ACC112 (cell line): ENCODE results near the gene RUNDC3A.

Experiments
- H2AFZ ChIP-seq: fragments of 200-600 bp; sonication (generic); one replicate; pipeline ENCODE4 v1.6.0; 2017; ENCODE audit warnings: antibody characterized with exemption, low read length; ENCODE audit not compliant: unreplicated experiment
- H3K27ac ChIP-seq: fragments of 200-600 bp; sonication (generic); 2 replicates; pipeline ENCODE4 v1.5.1; 2014; ENCODE audit warnings: low read depth, mild to moderate bottlenecking, antibody characterized with exemption, low read length, moderate library complexity
- H3K27me3 ChIP-seq: fragments of 200-600 bp; sonication (generic); 2 replicates; pipeline ENCODE4 v1.6.1; 2014; ENCODE audit warnings: mild to moderate bottlenecking, antibody characterized with exemption, low read length, moderate library complexity, mixed read lengths; ENCODE audit not compliant: insufficient read depth
- H3K36me3 ChIP-seq: fragments of 200-600 bp; sonication (generic); 2 replicates; pipeline ENCODE4 v1.6.1; 2016; ENCODE audit warnings: mild to moderate bottlenecking, antibody characterized with exemption, low read length, moderate library complexity, mixed read lengths; ENCODE audit not compliant: insufficient read depth
- H3K4me1 ChIP-seq: fragments of 200-600 bp; sonication (generic); one replicate; pipeline ENCODE4 v1.6.1; 2016; ENCODE audit warnings: low read length, mixed read lengths; ENCODE audit not compliant: insufficient read depth, unreplicated experiment, control insufficient read depth
- H3K4me3 ChIP-seq: fragments of 200-600 bp; sonication (generic); 2 replicates; pipeline ENCODE4 v1.5.1; 2014; ENCODE audit warnings: mild to moderate bottlenecking, low read depth, low read length
- H3K79me2 ChIP-seq: fragments of 200-600 bp; sonication (generic); one replicate; pipeline ENCODE4 v1.6.0; 2016; ENCODE audit warnings: low read length; ENCODE audit not compliant: control insufficient read depth, unreplicated experiment, insufficient read depth

The RUNDC3A gene

DNA sequence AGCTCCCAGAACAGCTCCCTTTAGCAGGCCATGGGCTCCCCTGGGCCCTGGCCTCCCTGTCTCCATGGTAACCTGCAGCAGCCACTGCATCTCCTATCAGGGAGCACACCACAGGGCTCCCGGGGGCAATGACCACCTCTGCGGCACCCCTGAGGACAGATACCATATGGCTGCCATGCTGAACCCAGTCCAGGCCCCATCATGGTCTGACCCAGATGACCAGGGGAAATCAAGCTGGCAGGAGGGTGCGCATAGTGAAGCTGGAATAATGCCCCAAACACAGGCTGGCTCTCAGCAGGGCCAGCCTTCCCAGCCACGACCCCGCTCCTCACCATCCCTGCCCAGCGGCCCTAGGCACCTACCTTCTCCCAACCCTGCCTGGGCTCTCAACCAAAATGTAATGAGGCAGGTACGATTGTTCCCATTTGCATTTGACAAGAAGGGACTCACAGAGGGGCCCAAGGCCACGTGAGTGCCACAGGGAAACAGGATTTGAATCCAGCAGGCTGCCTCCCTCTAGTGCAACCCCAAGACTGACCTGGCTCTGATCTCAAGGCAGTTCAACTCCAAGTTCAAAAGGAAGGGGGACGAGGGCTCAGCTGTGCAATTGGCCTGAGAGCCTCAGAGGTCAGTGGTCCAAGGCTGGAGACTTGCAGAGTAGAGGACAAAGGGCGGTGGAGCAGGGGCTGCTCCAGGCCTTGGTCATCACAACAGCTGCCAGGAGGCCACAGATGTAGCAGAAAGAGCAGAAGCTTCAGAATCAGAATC, 2.4 kb downstream of the RUNDC3A start:
- no peak overlapping the region for H3K27ac ChIP-seq
- H2AFZ ChIP-seq = no peak overlapping the region
- H3K79me2 ChIP-seq = no peaks in the 10 kb centered on the region
- no peak overlapping the region for H3K4me3 ChIP-seq
- H3K36me3 ChIP-seq = no peaks in the 10 kb centered on the region
- H3K4me1 ChIP-seq = peaks cover 7% of the 10 kb centered on the region
- H3K27me3 ChIP-seq = peaks cover 37% of the 10 kb centered on the region

DNA sequence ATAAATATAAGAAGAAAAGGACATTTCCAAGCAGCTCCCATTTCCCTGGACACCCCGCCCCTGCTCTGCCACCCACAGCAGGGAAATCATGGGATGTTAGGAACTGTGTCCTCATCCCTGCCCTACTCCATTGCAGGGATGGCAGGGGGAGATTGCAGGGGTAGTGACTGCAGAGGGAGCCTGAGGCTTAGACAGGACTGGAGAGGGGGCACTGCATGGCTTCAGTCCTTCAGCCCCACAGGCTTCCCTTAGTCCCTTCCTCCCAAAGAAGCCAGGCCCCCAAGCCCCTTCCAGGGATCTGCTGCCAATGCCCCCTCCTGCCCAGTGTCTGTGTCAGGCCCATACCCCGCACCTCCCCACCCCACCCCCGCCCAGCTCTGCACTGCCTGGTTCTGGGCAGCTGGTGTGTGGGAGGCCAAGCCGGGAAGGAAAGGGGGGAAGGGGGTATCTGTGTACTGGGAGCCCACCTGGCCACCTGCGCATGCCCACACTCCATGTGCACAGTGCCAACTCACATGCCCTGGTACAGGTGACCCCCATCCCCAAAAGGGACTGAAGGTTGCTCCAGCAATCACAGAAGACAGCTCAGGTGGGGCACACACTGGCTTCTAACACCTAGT, 3.3 kb downstream of the RUNDC3A start:
- Histone ChIP-seq H3K4me1 (peaks cover 7% of the 10 kb centered on the region), H3K27me3 (peaks cover 39% of the 10 kb centered on the region), H3K27ac (no peak overlapping the region), H3K36me3 (no peaks in the 10 kb centered on the region), H2AFZ (no peak overlapping the region), H3K79me2 (no peaks in the 10 kb centered on the region), H3K4me3 (no peak overlapping the region)

DNA sequence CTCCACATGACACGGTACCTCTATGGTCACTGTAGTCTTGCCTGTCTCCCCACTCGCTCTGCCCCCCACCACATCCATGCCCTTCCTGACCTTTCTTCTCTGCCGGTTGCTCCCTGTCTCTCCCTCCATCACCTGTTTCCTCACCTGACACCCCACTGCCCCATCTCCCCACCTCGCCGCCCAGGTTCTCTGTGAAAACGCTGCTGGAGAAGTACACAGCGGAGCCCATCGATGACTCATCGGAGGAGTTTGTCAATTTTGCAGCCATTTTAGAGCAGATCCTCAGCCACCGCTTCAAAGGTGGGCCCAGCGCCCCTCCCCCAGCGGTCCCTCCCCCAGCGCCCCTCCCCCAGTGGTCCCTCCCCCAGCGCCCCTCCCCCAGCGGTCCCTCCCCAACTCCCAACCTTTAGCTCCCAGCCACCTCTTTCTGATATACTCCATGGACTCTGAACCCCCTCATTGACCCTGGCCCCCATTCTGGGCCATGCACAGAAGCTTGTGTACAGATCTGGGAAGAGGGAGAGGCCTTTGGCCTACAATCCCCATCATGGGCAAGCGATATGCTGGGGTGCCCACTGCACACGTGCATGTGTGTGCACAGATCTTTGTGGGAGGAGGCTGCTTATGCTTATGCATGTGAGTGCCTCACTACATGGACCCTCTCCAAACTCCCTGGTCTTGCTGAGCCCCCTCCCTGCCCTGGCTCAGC, 4.1 kb downstream of the RUNDC3A start:
- no peak overlapping the region for H2AFZ ChIP-seq
- peaks cover 7% of the 10 kb centered on the region for H3K4me1 ChIP-seq
- no peak overlapping the region for H3K27ac ChIP-seq
- H3K27me3 ChIP-seq = peaks cover 39% of the 10 kb centered on the region
- H3K36me3 ChIP-seq = no peaks in the 10 kb centered on the region
- no peak overlapping the region for H3K4me3 ChIP-seq
- H3K79me2 ChIP-seq = no peaks in the 10 kb centered on the region

DNA sequence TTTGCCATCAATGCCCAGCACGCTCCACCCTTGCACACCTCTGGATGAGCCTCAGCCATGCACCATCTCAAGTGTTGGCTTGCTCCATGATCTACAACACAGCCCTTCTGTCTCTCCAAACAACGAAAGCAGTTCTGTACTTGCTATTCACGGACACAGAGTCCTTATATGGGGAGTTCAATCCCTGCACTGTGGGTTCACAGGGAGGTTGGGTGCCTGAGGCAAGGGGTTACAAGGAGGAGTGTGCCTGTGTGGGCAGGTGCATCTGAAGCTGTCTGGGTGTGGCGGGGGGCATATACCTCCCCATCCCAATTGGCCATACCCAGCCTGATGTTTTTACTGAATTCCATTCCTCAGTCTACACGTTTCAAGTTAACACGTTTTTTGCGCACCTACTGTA, 5.6 kb downstream of the RUNDC3A start:
- no peak overlapping the region for H3K27ac ChIP-seq
- H3K27me3 ChIP-seq = peaks cover 37% of the 10 kb centered on the region

DNA sequence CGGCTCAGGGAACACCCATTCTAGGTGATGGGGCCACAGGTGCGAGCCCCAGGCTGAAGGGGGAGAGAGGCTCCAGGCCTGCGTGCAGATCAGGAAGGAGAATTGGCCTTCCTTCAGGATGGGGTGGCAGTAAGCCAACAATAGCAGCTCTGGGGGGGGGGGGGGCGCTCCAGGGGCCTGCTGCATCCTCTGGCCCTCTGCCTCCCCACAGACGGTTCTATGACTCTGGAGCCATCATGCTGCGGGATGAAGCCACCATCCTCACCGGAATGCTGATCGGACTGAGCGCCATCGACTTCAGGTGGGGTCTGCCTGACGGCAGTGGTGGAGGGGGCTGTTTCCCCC, 6.1 kb downstream of the RUNDC3A start:
- H3K4me3 ChIP-seq = peak overlapping the region; percentile 66

More for the DNA sequence above, 5.6 kb downstream of the RUNDC3A start:
- peaks cover 4% of the 10 kb centered on the region for H3K4me1 ChIP-seq
- H3K36me3 ChIP-seq = no peaks in the 10 kb centered on the region
- no peak overlapping the region for H2AFZ ChIP-seq
- no peak overlapping the region for H3K4me3 ChIP-seq
- H3K79me2 ChIP-seq = no peaks in the 10 kb centered on the region

DNA sequence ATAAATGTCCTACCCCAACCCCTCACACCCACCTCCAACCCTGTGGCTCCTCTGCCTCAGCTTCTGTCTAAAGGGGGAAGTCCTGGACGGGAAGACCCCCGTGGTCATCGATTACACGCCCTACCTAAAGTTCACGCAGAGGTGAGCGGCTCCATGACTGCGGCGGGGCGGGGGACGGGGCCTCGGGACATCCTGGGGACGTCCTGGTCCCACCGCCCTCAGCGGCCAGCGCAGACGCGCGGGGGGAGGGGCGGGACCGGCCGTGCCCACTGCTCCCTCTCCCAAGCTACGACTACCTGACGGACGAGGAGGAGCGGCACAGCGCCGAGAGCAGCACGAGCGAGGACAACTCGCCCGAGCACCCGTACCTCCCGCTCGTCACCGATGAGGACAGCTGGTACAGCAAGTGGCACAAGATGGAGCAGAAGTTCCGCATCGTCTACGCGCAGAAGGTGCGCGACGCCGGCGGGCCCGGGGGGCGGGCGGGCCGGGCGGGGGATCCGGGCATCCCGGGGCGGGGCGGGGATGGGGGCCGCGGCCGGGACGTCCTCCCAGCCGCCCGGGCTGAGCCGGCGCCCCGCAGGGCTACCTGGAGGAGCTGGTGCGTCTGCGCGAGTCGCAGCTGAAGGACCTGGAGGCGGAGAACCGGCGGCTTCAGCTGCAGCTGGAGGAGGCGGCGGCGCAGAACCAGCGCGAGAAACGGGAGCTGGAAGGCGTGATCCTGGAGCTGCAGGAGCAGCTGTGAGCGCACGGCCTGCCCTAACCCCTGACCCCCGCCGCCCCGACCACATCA, 6.7 kb downstream of the RUNDC3A start:
- H3K4me1 ChIP-seq = peaks cover 4% of the 10 kb centered on the region
- H2AFZ ChIP-seq = peak overlapping the region; percentile 25
- H3K4me3 ChIP-seq = peak overlapping the region; percentile 66
- no peaks in the 10 kb centered on the region for H3K79me2 ChIP-seq
- H3K27me3 ChIP-seq = peaks cover 37% of the 10 kb centered on the region
- no peak overlapping the region for H3K27ac ChIP-seq
- H3K36me3 ChIP-seq = no peaks in the 10 kb centered on the region

More for the DNA sequence above, 6.1 kb downstream of the RUNDC3A start:
- H3K79me2 ChIP-seq = no peaks in the 10 kb centered on the region
- peaks cover 37% of the 10 kb centered on the region for H3K27me3 ChIP-seq
- no peaks in the 10 kb centered on the region for H3K36me3 ChIP-seq
- no peak overlapping the region for H2AFZ ChIP-seq
- H3K27ac ChIP-seq = no peak overlapping the region
- peaks cover 4% of the 10 kb centered on the region for H3K4me1 ChIP-seq

DNA sequence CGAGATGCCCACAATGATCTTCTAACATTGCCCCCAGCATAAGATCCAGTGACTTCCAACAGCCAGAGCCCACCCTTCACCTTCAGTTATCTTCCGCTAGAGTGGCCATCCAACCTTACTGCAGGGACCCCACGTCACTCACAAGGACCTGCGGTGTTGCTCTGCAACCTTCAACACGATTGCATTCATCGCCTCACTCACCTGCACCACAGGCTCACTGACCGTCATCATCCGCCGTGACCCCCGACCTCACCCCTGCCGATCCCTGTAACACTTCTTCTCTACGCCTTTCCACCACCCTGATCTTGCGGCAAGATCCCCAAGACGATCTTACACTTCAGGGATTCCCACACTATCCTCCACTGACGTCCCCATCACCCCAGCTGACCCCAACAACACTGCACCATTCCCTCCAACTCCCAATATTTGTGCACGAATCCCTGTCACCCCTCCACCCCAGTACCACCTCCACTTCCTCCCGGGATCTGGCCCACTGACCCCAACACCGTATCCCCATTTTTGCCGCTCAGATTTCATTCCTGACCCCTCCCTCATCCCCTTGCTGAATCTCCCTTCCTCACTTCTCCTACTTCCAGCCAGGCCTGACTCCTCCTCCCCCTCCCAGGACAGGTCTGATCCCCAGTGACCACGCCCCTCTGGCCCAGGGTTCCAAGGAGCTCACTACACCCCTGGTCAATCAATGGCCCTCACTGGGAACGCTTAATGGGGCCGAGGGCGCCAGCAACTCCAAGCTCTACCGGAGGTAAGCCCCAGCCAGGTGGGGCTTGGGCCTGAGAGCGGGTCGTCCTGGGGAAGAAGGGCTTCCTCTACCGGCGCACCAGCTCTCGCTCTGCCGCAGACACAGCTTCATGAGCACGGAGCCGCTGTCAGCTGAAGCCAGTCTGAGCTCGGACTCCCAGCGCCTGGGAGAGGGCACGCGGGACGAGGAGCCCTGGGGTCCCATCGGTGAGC, 7.6 kb downstream of the RUNDC3A start:
- Histone ChIP-seq H3K79me2 (no peaks in the 10 kb centered on the region), H3K36me3 (no peaks in the 10 kb centered on the region; the same call in 1 of the 2 replicates), H3K4me3 (peak overlapping the region; percentile 40; the same call in 1 of the 2 replicates), H3K4me1 (peaks cover 4% of the 10 kb centered on the region), H3K27ac (no peak overlapping the region), H3K27me3 (peaks cover 37% of the 10 kb centered on the region), H2AFZ (no peak overlapping the region)

DNA sequence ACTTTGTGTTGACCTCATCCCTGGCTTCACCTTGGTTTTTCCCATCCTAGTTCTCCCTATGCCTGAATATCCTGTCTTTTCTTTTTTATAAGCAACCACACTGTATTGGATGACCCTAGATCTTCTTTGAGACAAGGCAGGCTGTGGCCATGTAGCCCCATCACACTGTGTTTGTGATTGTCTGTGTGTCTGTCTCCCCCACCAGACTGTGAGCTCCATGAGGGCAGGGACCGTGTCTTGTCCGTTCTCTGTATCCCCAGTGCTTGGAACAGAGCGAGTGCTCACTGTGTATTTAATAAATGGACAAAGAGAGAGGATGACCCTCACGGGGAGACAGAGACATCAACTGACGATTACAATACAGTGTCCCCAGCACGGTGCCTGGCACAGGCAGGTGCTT, 9.1 kb downstream of the RUNDC3A start:
- H3K27me3 ChIP-seq = peaks cover 37% of the 10 kb centered on the region
- H3K27ac ChIP-seq = no peak overlapping the region
- no peaks in the 10 kb centered on the region; the same call in 1 of the 2 replicates for H3K36me3 ChIP-seq
- peaks cover 4% of the 10 kb centered on the region for H3K4me1 ChIP-seq
- no peak overlapping the region for H2AFZ ChIP-seq
- no peaks in the 10 kb centered on the region for H3K79me2 ChIP-seq
- H3K4me3 ChIP-seq = no peak overlapping the region

DNA sequence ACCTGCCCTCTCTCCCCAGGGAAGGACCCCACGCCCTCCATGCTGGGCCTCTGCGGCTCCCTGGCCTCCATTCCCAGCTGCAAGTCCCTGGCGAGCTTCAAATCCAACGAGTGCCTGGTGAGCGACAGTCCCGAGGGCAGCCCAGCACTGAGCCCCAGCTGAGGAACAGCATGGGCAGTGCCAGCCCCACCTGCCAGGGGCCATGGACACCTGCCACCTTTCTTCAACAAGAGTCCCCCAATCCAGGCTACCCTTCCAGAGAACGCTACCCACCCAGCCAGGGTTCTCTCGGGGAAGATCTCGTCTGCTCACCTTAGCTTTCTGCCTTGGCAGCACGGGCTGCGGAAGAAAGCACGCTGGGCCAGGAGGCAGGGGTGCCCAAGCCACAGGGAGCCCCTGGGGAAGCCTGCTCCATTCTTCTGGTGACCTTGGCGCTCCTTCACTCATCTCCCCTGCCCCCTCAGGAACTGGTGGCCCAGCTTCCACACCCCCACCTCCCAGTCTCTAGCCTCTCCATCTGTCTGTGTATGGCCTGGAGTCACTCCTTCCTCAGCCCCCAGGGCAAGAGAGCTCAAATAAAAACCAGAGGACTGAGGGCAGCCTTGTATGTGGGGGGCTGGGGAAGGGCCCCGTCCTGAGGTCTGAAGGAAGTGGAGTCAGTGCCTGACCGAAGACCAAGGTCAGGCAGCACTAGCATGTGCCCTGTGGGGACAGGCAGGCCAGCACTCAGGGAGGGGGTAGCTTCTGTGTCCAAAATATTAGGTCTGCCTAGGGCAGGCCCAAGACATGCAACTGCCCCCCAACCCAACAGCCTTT, 9.9 kb downstream of the RUNDC3A start:
- no peak overlapping the region for H2AFZ ChIP-seq
- no peak overlapping the region for H3K27ac ChIP-seq
- H3K36me3 ChIP-seq = no peaks in the 10 kb centered on the region; the same call in 1 of the 2 replicates
- peaks cover 37% of the 10 kb centered on the region for H3K27me3 ChIP-seq
- no peak overlapping the region for H3K4me3 ChIP-seq
- peaks cover 4% of the 10 kb centered on the region for H3K4me1 ChIP-seq
- no peaks in the 10 kb centered on the region for H3K79me2 ChIP-seq
